HG02759 (cell line): Measurements from ENCODE around the gene KIRREL3.

Experiments used
- ATAC-seq: cut with Tn5 transposase; IDR thresholded peaks from one replicate; pipeline ENCODE4 v1.9.1; 2021; ENCODE audit warnings: mild to moderate bottlenecking, moderate library complexity; ENCODE audit not compliant: unreplicated experiment

KIRREL3 gene

GRCh38 chr11:126433989-126434949 lies 566.3 kb downstream of the KIRREL3 start:
- ATAC-seq: no peak

- no peak for ATAC-seq
Measured at GRCh38 chr11:126433244-126433846, 567.2 kb downstream of the KIRREL3 start.

GRCh38 chr11:126432525-126432924 lies 568.0 kb downstream of the KIRREL3 start:
- no peak for ATAC-seq

GRCh38 chr11:126432065-126432461 lies 568.5 kb downstream of the KIRREL3 start:
- ATAC-seq: no peak

GRCh38 chr11:126431401-126432064 lies 569.0 kb downstream of the KIRREL3 start:
- no peak for ATAC-seq

GRCh38 chr11:126430581-126431335 lies 569.8 kb downstream of the KIRREL3 start:
- no peak for ATAC-seq

- ATAC-seq: peak; percentile 69
Measured at GRCh38 chr11:126426820-126427749, 573.5 kb downstream of the KIRREL3 start.

- no peak for ATAC-seq
Measured at GRCh38 chr11:126426106-126426505, 574.5 kb downstream of the KIRREL3 start.

GRCh38 chr11:126424471-126425039 lies 576.0 kb downstream of the KIRREL3 start:
- no peak for ATAC-seq

GRCh38 chr11:126423743-126424142 lies 576.8 kb downstream of the KIRREL3 start:
- ATAC-seq: no peak

- no peak for ATAC-seq
Measured at GRCh38 chr11:126423154-126423553, 577.4 kb downstream of the KIRREL3 start.

GRCh38 chr11:126422446-126422845 lies 578.1 kb downstream of the KIRREL3 start:
- no peak for ATAC-seq

GRCh38 chr11:126421271-126421671 lies 579.3 kb downstream of the KIRREL3 start:
- no peak for ATAC-seq

GRCh38 chr11:126420698-126421256 lies 579.8 kb downstream of the KIRREL3 start:
- no peak for ATAC-seq

- peak; percentile 68 for ATAC-seq
Measured at GRCh38 chr11:126419801-126420697, 580.5 kb downstream of the KIRREL3 start.

- ATAC-seq: no peak
Measured at GRCh38 chr11:126418887-126419286, 581.7 kb downstream of the KIRREL3 start.

GRCh38 chr11:126417091-126417862 lies 583.3 kb downstream of the KIRREL3 start:
- ATAC-seq: no peak
